SW 1271 (cell line): ENCODE measurements around the gene URM1.
A peak's percentile ranks its signal among the peaks of the same experiment; 100 is the strongest.

ENCODE experiments used
- DNase-seq, 2 experiments: peaks; one replicate each; lab custom pipeline; 2025; lab: John Stamatoyannopoulos, UW

The URM1 gene

GRCh38 chr9:128349125-128349524 is 22.0 kb upstream of the URM1 start:
- no peak for DNase-seq

DNA sequence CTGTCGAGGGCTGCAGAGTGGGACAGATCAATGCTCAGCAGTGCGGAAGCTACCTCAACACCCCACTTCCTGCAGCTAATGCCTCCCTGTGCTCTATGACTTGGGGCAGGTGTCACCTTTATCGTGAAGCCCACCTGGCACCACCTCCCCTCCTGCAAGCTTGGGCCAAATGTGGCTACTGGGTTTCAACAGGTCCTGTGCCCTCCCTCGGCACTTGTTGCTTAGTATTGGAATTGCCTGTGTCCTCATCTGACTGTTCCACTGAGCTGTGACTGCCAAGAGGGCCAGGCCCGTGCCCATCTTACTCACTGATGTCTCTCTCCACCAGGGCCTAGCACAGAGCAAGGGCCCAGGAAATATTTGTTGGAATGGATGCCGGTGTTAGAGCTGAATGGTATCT is 21.4 kb upstream of the URM1 start:
- DNase-seq: no peak

DNA sequence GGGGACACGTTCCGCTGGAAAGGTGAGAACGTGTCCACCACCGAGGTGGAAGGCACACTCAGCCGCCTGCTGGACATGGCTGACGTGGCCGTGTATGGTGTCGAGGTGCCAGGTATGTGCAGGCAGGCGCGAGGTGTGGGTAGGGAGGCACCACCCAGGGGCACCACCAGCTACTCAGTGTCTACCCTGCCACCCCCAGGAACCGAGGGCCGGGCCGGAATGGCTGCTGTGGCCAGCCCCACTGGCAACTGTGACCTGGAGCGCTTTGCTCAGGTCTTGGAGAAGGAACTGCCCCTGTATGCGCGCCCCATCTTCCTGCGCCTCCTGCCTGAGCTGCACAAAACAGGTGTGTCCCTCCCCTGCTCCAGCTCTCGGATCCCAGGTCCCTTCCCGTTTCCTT is 15.7 kb upstream of the URM1 start:
- no peak for DNase-seq

DNA sequence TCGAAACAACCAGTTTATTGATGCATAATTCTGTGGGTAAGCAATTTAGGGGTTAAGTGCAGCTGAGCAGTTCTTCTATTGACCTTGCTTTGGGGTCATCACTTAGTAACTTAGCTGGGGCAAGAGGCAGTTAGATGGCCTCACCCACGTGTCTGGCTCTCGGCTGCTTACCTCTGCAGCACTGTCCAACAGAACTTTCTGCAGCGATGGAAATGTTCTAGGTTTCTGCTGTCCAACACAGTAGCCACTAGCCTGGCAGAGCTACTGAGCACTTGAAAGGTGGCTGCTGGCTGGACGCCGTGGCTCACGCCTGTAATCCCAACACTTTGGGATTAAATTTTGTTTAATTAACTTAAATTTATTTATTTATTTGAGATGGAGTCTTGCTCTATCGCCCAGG is 13.1 kb upstream of the URM1 start:
- DNase-seq: no peak

DNA sequence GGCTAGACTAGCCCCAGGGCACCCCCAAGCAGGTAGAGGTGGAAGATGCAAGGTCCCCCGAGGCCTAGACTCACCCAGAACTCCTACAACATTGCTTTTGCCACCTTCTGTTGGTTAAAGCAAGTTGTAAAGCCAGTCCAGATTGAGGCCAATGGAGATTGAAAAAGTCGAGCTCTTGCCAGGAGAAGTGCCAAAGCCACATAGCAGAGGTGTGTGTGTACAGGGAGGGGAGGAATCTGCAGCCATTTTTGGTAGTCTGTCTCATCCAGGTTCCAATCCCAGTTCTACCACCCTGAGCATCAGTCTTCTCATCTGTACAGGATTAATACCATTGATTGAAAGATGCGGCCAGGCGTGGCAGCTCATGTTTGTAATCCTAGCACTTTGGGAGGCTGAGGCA is 12.3 kb upstream of the URM1 start:
- DNase-seq: no peak

- DNase-seq: no peak
These were observed 10.3 kb upstream of the URM1 start for GRCh38 chr9:128360826-128361225.

DNA sequence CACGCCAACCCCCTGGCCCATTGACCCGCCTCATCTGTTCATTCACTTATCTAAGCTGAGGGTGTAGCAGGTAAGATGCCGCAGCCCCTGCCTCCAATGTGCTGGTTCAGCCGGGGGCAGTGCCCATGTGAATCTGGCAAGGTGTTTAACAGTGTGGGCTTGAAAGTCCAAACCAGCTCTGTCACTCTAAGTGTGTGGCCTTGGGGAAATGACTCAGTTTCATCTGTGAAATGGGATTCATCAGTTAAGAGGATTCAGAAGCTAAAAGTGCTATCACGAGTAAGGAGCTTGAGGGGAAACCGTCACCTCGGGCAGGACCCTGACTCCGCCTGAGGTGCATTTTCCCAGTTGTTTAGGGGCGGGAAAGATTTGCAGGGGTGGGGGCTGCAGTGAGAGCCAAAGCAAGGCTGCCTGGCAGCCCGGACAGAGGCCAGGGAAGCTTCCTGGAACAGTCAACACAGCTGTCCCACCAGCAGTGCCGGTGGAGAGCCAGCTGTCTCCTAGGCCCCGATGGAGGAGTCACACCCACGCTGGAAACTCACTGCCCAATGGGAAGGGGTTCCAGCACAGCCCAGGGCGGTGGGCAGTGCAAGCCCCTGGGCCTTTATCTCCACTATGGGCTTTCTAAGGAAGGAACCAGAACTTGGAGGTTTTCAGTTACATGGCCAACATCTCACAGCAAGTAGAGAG is 9.7 kb upstream of the URM1 start:
- DNase-seq: no peak

DNA sequence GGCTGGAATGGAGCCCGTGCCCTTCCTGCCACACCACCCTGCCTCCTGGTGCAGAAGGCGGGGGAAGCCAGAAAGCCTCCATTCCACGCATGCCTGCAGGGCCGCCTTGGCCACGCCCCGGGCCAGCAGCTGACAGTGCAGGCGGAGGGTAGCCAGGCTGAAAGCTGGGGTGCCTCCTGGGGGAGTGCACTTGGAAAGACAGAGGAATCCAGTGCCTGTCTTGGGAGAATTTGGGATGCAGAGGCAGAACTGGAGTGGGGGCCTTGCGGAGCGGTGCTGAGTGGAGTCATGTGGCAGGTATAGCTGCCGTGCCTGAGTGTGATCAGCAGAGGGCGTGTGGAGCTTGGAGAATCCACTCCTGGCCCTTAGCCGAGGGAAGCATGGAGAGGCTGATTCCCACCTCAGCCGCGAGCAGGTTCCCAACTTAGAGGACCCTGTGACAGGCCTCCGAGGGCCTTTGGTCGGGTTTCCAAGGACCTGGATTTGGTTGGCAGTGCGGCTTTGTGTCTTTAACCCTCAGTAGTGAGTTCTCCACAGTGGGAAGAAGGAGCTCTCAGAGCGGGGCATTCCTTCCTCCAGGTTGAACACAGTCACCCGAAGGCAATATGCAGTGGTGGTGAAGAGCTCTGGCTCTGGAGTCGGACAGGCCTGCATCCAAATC is 9.1 kb upstream of the URM1 start:
- peak; percentile 54 to 79 for DNase-seq

DNA sequence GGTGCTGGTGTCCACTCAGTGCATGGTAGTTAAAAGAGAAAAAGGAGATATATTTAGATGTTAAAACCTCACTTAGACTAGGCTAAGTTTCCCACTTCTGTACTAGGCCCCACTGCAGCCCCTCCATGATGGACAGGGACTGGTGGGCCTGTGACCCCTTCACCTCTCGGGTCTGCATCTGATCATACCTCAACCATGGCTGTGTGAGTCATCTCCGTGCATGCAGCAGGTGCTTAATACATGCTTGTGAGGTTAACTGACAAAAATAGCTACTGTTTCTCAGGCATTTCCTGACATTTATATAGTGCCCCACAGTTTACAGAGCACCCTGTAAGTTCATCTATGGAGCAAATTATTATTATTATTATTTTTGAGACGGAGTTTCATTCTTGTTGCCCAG is 8.4 kb upstream of the URM1 start:
- DNase-seq: no peak

- no peak for DNase-seq
These were observed 5.6 kb upstream of the URM1 start for GRCh38 chr9:128365525-128365924.

- no peak for DNase-seq
These were observed 2.0 kb upstream of the URM1 start for GRCh38 chr9:128369024-128369706.

DNA sequence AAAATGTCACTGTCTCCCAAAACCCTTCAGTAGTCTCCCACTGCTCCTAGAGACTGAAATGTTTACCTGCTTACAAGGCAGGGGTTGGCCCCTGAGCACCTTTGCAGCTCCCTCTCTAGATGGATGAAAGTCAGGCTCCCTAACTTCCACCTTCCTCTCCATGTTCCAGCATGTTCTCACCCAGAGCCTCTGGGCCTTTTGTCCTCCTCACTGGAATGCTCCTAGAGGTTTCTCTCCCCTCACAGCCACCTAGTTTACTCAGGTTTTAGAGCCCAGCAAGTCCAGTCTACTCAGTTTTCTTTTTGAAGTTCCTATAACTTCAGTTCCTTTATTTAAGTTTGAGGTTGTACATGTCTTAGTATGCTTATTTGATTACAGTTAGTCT is 815 bp upstream of the URM1 start:
- no peak for DNase-seq

DNA sequence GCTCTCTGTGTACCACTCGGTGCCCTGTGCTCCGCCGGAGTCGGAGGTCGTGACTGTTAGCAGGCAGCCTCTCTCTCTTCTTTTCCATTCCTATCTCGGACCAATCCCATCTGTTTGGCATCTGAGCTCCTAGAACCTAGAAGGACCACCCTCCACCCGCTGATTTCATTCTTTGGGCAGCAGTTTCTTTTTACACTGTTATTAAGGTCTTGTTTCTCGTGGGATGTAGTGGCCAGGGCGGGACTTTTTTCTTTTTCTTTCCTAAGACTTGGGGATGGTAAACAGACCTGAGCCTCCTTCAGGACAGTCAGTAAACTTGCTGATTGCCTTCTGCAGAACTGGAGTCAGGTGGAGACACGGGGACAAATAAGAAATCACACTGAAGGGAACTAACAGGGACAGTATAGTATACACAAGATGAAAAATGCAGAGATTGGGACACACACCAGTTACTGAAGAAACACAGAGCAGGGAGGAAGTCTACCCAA is 500 bp downstream of the URM1 start:
- DNase-seq: no peak

DNA sequence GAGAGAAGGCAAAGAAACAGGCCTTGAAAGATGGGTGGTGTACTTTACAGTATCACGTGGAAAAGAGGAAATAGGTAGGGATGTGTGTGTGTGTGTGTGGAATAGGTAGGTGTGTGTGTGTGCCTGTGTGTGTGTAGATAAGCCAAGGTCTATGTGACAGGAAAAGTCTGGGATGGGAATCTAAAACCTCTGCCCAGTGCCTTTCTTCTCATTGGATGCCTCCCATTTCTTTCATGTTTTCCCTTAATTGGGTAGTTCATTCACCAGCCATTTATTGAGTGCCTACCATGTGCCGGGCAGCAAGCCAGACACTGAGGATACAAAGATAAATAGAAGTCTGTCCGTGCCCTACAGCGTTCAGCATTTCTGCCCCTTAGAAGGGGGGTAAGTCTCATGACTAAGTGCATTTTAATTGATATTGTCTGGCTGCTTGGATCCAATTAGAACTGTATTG is 1.0 kb downstream of the URM1 start:
- no peak for DNase-seq

GRCh38 chr9:128372784-128373183 is 1.6 kb downstream of the URM1 start:
- no peak for DNase-seq

DNA sequence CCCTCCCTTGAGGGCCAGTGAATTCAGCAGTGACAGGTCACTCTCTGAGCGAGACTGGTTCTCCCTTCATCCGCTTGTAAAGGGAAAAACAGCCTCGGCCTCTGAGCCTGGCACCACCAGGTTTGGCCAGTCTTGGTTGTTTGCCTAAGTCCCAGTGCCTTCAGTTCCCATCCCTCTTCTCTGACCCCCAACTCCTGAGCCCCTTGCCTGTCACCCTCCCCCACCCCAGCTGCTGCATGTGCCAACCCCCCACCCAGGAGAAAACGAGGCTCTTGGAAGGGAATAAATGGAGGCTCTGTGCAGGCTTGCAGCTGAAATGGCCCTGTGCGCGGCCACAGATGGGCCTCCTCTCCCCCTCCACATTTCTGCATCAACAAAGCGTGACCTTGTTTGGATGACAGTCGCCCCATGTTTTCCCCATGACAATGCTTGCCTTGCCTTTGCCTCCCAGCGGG is 3.1 kb downstream of the URM1 start:
- no peak for DNase-seq

- no peak for DNase-seq
These were observed 4.7 kb downstream of the URM1 start for GRCh38 chr9:128375865-128376264.

GRCh38 chr9:128382261-128382660 is 11.1 kb downstream of the URM1 start:
- DNase-seq: no peak

- no peak for DNase-seq
These were observed 12.0 kb downstream of the URM1 start for GRCh38 chr9:128383007-128383753.

GRCh38 chr9:128383791-128384190 is 12.6 kb downstream of the URM1 start:
- DNase-seq: no peak

DNA sequence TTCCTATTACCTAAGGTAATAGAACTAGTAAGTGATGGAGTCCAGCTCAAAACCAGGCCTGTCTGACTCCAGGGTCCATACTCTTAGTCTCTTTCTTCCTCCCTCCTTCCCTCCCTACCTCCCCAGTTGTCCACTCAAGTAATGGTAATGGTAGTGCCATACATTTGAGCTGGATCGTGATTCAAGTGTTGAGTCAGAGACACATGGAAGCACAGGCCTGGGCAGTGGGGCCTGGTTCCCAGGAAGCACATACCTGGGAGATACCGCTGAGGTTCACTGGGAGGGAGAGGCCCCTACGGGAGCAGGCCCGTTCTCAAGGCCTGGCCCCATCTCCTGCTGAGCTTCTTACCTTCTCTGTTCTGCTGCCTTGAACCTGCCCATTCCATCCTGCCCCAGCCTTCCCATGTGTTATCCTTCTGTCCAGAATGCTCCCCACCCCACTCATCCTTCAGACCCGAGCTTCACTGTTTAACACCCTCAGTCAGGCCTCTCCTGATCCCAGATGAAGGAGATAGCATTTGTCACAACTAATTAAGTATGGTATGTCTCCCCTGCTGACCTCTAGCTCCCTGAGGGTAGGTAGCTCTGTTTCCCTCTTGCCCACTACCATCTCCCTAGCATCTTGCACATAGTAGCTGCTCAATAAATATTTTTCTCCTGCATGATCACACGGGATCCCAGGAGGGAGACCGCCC is 13.8 kb downstream of the URM1 start:
- no peak for DNase-seq
